HUDEP-2 (cell line): Measurements from ENCODE around the gene SRGAP2C.
"Not testable (repeated sequence)": the region's sequence is repeated elsewhere in the genome, so short reads cannot be mapped to it uniquely, and the experiment has no call there.

Source experiments
- DNase-seq, 76 experiments: peaks; one replicate each; lab custom pipeline; 2025; ENCODE audit not compliant: unreplicated experiment in 76 of 76; lab: John Stamatoyannopoulos, UW

Gene SRGAP2C

DNA sequence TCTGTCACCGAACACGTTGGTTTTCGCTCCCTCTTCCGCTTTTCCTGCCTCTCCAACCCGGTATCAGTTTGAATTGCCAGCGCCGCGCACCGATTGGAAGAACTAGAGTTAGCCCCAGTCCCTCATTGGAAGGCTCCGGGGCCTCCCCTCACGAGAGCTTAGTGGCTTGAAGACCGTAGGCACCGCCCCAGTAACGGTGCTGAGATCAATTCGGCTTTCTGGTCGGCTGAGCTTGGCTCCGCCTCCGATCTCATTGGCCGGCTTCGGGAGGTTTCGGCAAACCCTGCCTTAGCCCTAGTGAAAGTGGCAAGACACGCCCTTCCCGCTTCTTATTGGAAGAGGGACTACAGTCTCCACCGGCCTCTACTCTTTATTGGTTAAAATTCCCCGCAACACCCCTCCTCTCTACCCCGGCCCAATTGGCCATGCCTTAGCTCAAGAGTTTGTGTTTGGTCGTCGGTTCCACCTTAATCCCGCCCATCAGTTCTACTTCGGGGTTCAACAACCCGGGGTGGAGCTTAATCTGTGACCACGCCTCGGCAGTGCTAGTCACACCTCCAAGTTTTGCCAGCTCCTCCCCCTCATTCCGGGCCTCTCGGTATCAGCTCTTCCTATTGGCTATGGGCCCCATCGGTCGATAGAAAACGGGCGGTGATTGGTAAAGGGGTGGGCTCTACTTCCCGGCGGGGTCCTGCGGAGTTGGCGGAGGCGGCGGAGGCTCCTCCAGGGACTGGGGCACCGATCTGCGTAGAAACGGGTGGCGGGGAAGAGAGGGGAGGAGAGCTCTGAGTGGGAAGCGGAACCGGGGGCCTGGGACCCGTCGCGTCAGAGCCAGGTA is at the start of gene SRGAP2C, which contains the start of gene FAM72B:
TSS of gene SRGAP2C (plus strand) at position 686 of the 838 bp plus-strand sequence. CDS start 2,472 bp downstream, outside the sequence.
TSS of gene FAM72B (minus strand) at position 51 of the 838 bp plus-strand sequence. CDS start 851 bp downstream, outside the sequence.
- DNase-seq, result peak in 74 of 76 experiments; percentile 68 to 99 (median 92)

DNA sequence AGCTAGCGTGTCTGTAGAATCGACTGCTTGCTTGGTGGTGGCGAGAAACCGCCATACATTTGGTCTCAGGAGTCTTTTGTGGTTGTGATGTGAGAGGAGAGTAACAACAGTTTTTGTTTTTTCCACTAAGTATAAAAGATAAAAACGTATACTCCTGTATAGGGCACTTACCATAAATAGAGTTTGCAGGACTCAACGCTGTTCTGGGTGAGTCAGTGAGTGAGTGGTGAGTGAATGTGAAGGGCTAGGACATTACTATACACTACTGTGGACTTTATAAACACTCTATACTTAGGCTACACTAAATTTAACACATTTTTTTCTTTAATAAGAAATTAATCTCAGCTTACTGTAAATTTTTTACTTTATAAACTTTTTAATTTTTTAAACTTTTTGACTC is 44.4 kb upstream of the SRGAP2C start:
- DNase-seq, result not testable (repeated sequence)

DNA sequence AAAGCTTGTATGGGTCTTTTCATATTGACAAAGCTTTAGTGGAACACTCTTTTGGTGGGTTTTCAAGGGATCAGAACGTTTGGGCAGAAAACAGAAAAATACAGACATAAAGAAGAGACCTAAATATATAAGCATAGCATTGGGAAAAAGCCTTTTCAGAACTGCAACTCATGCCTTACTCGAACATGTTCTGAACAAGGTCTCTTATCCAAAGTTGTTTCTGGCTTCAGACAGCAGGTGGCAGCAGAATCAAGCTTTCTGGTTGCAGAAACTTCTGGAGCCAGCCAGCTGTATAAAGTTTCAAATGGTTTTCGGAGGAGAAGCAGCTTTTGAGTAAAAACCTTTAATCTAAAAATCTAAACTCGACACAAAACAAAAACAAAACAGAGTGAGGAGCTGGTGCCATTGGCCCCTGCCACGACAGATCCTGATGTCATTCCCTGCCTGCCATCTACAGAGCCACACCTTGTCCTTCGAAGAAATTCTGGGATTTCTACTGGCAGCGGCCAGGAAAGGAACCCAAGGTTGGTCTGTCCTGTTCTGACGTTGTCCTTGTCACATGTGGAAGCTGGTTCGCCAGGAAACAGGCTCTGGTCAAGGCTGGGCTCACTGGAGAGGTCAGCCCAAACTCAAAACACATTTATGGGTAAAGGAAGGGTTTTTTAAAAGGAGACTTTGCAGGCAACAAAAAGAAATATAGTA is 36.1 kb upstream of the SRGAP2C start:
- DNase-seq, result not testable (repeated sequence)

DNA sequence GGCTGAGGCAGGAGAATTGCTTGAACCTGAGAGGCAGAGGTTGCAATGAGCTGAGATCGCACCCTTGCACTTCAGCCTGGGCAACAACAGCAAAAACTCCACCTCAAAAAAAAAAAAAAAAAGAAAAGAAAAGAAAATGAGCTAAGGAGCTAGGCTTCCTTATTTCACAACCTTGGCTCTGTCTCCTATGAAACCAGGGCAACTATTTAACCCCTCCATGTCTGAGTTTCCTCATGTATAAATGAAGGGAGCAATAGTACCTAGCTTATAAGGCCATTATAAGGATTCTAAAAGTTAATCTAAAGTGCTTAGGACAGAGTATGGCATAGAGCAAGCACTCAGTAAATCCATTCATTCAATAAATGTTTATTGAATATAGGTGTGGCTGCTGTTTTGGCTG is 33.5 kb upstream of the SRGAP2C start:
- DNase-seq, result not testable (repeated sequence)

DNA sequence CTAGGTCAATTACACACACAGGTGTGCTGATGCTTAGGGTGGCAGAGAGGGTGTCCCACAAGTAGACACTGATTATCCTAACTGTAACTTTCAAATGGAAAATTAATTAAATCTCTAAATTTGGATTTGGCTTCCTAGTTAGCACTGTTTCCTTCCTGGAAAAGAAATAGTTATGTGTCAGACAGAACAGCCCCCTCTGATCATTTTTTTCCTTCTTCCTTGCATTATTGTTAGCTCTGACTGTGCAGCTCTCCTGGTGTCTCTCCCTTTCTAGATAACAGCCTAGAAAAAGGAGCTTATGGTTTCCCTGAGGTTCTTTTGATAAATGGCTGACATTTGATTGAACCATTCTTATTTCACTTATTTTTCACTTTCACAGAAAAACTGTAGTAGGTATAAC is 32.0 kb upstream of the SRGAP2C start:
- DNase-seq, result not testable (repeated sequence)

DNA sequence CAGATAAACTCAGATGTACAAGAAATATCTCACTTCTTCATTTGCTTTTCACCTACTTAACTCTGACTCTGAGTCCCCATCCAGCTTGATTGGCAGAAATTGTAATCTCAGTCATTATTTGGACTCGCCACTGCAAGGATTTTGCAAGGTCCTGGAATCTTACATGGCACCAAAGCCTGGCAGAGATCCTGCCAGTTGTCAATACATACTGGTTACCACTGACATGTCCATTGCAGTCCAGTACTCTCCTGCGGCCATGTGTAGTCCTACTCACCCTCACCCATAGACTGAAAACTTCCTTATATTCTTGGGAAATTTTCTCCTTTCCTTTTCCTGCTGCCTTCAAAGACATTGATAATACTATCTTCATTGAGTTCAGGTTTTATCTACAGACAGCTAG is 30.0 kb upstream of the SRGAP2C start:
- DNase-seq, result not testable (repeated sequence)

DNA sequence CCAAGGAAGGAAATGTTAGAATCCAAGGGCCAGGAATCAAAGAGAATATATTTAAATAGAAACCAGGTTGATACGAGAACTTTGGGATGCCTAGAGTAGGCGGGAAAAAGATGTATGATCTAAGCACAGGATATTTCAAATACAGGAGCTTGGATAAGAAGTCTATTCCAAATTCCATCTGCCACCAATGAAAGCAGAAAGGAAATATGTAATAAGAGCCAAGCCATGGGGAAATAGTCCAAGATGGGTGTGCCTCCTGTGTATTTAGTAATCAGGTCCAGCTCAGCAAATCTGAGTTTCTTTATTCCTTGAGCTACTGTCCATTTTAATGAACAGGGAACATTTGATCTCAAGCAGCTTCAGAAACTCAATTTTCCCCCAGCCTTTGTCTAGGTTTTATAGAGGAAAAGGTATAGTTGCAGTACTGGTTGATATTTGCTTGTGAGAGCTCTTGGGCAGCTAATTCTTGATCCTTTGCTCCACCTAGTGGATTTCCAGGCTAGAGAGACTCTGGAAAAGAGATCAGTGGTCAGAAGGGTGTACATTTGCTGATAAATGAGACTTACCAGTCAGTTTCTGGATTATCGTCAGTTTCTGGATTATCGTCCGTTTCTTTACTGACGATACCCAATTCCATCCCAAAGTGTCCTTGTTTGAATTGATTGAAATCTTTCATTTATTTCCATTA is 29.0 kb upstream of the SRGAP2C start:
- DNase-seq, result peak in 3 of 76 experiments; percentile 2 to 12 (median 11)

DNA sequence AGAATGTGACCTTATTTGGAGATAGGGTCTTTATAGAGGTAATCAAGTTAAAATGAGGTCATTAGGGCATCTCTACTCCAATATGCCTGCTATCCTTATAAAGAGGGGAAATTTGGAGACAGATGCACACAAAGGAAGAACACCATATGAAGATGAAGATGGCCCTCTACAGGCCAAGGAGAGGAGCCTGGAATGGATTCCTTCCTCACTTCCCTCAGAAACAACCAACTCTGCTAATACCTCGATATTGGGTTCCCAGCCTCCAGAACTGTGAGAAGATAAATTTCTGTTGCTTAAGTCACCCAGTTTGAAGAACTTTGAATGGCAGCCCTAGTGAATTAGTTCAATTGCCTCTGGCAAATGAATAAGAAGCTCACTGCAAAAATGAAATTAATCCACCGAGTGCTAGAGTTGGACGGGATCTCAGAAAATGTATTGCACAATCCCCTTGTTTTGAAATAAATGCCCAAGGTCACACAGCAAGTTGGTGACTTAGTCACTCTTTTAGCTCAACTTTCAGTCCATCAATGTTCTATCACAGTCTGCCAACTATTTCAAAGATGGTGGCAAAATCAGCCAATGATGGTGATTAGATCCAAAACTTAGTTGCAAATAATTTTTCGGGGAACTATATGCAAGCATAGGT is 27.7 kb upstream of the SRGAP2C start:
- DNase-seq, result not testable (repeated sequence)

DNA sequence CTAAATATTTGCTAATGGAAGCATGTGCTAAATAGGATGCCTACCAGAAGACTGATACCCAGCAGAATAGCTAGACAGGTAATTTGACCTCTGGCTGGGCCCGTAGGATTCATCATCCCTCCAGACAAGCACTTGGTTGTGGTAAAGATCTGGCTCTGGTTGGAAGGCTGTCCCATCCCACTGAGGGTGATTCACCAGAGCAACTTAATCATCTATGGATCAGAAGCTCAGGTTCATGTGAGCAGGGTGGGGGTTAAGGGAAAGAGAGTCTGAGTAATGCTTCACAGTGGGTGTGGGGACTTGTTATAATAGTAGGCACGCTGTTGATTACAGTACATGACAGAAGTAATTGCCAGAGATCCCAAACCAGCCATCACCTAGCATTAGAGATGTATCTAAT is 27.2 kb upstream of the SRGAP2C start:
- DNase-seq, result not testable (repeated sequence)

DNA sequence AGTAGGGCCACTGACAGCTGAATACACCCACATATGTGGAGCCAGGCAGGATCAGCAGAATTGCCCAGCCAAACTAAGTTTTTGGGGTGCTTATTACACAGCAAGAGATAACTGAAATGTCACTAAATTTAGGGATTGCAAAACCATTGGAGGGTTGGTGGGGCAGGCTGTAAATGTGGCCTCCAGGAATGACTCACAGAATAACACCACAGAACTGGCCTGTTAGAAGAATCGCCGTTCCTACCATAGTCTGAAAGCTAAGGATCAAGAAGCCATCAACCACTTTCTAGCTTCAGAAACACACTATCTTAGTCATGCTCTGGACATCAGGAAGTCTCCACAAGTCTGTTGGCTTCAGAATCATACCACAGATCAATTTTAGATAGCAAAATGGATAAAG is 24.7 kb upstream of the SRGAP2C start:
- not testable (repeated sequence) for DNase-seq

DNA sequence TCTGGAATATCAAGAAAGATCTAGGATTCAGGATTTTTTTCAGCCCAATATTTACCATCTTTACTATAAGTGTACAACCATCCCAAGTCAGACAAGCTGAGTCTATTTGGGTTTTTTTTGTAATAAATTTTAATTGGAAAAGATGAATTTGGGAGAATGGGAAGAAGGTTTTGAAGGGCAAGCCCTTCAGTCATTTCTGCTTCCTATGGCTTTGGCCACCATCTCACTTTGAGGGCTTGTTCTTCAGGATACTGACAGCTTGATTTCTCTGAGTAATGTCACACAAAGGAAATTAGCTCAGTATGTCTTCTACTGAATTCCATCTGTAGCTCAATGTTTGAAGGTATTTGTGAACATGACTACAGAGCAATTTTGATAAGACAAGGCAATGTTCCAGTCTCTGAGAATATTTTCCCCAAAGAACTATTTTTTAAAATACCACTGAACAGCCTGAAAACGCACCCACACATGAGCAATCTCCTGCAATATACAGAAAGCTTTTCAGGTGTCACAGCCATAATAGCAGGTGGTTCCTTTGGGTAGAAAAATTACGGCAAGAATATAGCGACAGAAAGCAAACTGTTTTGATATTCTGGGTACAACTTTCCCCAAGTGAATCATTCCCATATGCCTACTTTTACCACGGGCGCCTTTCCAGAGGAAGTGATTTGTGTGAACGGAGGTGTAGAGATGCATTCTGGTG is 23.4 kb upstream of the SRGAP2C start:
- DNase-seq, result not testable (repeated sequence)

DNA sequence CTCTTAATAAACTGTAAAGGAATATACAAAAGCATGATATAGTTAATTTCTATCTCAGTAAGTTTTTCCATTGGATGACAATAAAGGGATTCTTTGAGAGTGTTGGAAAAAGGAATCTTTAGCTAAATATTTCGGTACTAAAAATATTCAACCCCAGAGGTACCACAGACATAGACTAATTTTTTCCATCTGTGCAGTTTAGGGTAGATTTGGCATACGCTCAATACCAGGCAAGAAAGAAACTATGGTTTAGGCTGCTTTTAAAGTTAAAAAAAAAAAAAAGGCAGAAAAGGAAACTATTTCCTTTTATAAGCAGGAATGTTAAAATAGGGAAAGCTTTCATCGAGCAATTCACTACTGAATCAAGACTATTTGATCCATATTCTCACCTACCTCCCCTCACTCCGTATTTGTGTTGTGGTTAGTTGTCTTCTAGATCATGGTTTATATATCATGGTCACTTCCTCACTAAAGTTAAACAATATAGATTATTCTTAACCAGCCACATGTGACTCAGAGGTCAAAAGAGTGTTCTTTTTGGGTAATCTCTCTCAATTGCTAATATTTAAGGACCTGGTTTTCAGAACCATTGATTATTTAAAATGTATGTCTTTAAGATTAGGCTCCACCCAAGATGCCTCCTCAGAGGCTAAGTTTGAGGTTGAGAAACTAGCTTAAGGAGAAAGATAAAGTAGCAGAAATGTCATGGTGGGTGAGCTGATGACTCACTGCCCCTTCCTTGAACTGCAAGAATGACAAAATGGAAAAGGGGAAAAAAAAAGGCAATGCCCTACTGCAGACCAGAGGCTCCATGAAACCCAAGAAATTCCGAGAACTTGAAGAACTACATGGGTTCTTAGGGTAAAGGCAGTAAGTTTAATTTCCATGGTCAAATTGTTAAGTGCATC is 20.7 kb upstream of the SRGAP2C start:
- peak in 3 of 76 experiments; percentile 0 to 11 (median 6) for DNase-seq

DNA sequence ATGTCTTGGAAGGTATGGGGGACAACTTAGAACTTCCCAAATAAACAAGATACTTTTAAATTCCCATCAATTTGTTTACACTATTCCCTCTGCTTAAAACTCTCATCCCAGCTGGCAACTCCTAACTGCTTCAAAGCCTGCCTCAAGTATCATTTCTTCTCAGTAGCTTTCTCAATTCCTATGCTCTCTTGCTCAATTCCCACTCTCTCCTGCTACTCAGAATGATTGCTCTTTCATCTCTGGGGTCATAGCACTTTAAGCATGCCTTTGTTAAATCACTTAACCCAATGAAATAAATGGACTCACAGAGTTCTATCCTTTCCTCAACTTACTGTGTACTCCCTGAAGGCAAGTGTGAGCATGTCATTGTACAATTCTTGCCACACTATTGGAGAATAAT is 19.5 kb upstream of the SRGAP2C start:
- not testable (repeated sequence) for DNase-seq

DNA sequence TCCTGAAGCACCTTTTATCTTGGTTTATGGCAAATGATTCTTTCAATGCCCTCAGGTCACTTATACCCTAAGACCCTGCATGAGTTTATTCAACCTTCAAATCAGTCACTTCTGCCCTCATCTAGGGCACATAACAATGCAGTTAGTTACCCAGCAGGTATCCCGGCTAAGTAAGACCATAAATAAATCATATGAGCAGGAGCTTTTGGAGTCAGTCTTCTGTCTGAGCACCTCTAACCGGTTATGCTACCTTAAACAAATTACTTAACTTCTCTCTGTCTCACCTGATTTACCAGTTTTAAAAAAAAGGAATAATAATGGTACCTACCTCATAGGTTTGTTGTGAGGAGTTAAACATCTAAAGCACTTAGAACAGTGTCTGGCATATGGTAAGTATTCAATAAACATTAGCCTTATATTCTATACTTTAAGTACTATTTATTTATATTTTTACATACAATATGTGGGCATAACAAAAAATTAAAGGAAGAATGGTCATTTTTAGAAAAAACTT is 17.5 kb upstream of the SRGAP2C start:
- not testable (repeated sequence) for DNase-seq

DNA sequence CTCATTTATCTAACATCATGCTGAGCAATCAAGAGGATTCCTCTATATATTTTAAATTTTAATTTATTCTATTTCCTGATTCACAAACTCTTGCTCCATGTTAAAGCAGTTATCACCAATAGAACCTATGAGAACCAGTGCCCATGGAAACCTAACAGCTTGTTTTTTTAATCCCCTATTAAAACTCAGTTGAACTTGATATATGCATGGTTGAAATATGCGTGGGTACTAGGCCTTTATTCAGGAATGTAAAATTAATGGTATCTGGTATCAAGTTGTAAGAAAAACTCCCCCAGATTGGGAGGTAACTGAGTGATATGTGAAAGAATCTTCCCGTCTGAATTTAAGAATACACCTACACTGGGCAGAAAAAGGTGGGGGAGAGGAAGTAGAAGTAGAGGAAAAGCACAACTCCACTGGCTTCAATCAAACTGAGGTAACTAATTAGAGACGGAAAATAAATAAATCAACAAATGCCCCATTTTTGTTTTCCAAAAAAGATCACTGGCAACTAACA is 16.6 kb upstream of the SRGAP2C start:
- not testable (repeated sequence) for DNase-seq

DNA sequence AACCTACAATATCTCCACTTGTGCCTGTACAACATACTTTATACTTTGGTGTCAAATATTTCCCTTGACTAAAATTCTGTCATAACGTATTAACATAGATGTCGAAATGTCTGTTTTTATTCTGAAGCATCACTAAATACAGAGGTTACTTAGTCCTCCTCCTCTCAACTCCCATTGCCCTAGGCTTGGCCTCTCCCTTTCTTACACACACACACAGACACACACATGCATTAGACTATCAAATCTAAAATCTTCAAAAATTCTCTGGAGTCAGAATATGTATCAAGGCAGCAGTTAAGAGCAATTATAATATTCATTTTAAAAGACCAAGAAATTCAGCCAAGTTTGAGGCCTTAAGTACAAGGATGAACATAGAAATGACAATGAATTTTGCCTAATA is 8.1 kb upstream of the SRGAP2C start:
- DNase-seq, result not testable (repeated sequence)

DNA sequence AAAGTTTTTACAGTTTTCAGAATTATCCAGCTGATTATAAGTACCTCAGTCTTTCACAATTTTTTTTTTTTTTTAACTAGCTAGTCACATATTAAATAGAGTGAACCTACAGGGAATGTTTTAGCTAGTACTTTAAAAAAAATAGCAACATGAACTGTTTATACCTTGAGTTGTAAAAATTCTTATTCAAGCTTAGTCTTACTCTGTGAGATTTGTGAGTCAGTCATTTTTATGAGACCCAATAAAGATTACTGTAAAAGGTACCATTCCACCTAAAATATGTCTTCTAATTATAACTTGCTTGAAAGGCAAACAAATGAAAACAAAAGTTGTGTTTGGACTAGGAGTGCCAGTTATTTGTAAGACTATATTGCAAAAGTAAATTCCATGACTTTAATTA is 6.6 kb upstream of the SRGAP2C start:
- DNase-seq, result not testable (repeated sequence)

DNA sequence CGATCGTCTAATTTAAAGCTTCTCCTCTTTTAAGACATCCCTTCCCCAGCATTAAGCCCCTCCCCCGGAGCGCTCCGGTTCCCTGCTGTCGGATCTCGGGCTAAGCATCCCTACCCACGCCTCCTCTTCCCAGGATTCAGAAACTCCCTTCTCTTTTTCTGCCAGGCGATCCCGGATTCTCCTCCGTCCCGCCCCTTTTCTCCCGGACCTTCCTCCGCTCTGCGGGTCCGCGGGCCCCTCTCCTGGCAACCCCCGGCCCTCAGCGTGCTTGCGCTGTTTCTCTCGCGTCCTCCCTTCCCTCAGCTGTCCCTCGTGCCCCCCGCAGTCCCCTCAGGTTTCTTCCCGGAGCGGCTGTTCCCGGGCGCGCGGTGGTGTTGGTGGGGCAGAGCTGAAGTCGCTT is 908 bp upstream of the SRGAP2C start:
- not testable (repeated sequence) for DNase-seq
